Lower leg skin (tissue), 3 donors: ENCODE results near the gene ADGRF5.

Experiments used
- CTCF ChIP-seq, 3 donors: fragments of 450-650 bp; IDR thresholded peaks; one replicate each; pipeline ENCODE4 v1.5.1; 2016; ENCODE audit warnings: antibody characterized with exemption in 3 of 3, mild to moderate bottlenecking in 3 of 3, moderate library complexity in 2 of 3
- POLR2A ChIP-seq, 2 donors: fragments of 450-650 bp; IDR thresholded peaks; one replicate each; pipeline ENCODE4 v1.6.1; 2016 to 2017; ENCODE audit warnings: antibody characterized with exemption in 2 of 2, mild to moderate bottlenecking in 1 of 2, moderate library complexity in 1 of 2

- TF ChIP-seq POLR2A (IDR thresholded peaks at IDR 0.05) = no peak
- TF ChIP-seq CTCF (IDR thresholded peaks at IDR 0.05) = no peak
Measured at GRCh38 chr6:46937642-46938041, 15.9 kb upstream of the ADGRF5 start.
